KOPT-K1 (cell line): ENCODE data around the gene IFI35.

Source experiments
- H3K27ac ChIP-seq: fragments of 200-600 bp; sonication (generic); 2 replicates; pipeline ENCODE4 v1.5.1; 2016; ENCODE audit warnings: antibody characterized with exemption, mild to moderate bottlenecking, low read depth, low read length; ENCODE audit not compliant: poor library complexity, severe bottlenecking
- H3K36me3 ChIP-seq: fragments of 200-600 bp; sonication (generic); 2 replicates; pipeline ENCODE4 v1.5.1; 2017; ENCODE audit warnings: antibody characterized with exemption, mild to moderate bottlenecking, low read length, moderate library complexity; ENCODE audit not compliant: insufficient read depth
- H3K9me3 ChIP-seq: fragments of 200-600 bp; sonication (generic); 2 replicates; pipeline ENCODE4 v1.5.1; 2017; ENCODE audit warnings: antibody characterized with exemption, low read length, mild to moderate bottlenecking; ENCODE audit not compliant: insufficient read depth, poor library complexity, severe bottlenecking

Gene IFI35

DNA sequence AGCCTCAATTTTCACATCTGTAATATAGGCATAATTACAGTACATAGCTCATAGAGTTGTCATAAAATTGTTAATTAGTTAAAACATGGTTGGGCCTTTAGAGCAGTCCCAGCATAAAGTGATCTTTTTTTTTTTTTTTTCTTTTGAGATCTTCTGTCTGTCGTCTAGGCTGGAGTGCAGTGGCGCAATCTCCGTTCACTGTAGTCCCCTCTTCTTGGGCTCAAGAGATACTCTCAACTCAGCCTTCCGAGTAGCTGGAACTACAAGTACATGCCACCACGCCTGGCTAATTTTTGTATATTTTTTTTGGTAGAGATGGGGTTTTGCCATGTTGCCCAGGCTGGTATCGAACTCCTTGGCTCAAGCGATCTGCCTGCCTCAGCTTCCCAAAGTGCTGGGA, 49.5 kb downstream of the IFI35 start:
- Histone ChIP-seq H3K27ac (no peak overlapping the region), H3K9me3 (no peaks in the 10 kb centered on the region), H3K36me3 (peaks cover 95% of the 10 kb centered on the region)

DNA sequence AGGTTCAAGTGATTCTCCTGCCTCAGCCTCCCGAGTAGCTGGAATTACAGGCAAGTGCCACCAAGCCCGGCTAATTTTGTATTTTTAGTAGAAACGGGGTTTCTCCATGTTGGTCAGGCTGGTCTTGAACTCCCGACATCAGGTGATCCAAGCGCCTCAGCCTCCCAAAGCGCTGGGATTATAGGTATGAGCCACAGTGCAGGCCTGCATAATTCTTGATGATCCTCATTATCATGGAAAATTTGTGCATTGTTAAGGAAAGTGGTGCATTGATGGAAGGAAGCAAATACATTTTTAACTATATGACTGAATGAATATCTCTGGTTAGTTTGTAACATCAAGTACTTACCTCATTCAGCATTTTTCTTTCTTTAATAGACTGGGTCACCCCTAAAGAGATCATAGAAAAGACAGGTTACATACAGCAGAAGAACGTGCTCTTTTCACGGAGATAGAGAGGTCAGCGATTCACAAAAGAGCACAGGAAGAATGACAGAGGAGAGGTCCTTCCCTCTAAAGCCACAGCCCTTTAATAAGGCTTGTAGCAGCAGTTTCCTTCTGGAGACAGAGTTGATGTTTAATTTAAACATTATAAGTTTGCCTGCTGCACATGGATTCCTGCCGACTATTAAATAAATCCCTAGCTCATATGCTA, 56.5 kb downstream of the IFI35 start:
- Histone ChIP-seq H3K36me3 (peaks cover 98% of the 10 kb centered on the region), H3K9me3 (no peaks in the 10 kb centered on the region), H3K27ac (no peak overlapping the region)
